ENCODE measurements around the gene ZDHHC13. TPM values are rescaled to one million over a fixed set of nuclear protein-coding genes. Genes with fewer than 3 reads are reported as not detected.

The ZDHHC13 gene
- total RNA-seq, 1 experiment from 2014 or later, result 8.3 TPM

DNA sequence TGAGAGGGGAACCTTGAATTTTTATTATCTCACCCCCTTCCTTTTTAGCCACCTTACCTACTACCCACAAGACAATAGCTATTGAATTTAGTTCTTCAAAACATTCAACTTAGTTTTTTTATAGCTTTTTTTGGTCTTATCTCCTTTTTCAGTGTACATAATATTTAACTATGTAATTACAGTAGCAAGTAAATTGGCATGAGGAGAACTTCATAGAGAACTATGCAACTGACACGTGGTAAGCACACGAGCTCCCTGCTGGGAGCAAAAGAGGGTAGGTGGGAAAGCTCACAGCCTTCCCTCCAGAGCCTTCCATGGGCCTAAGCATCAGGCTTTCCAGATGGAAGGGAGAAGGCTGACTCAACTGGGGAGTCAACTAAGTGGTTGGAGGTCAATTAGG lies 22.1 kb upstream of the ZDHHC13 start:
- Mint-ChIP-seq H3K27ac (ENCODE audit: low read depth, unreplicated experiment) (no peak overlapping the region), H3K9me3 (ENCODE audit: unreplicated experiment) (no peaks in the 10 kb centered on the region), H3K4me1 (ENCODE audit: insufficient read depth, unreplicated experiment) (peaks cover 6% of the 10 kb centered on the region), H3K27me3 (ENCODE audit: insufficient read depth, unreplicated experiment) (peaks cover 85% of the 10 kb centered on the region), H3K36me3 (ENCODE audit: insufficient read depth, unreplicated experiment) (no peaks in the 10 kb centered on the region), H3K4me3 (ENCODE audit: unreplicated experiment) (no peak overlapping the region)
- no peak for DNase-seq (ENCODE audit: unreplicated experiment)
- intact Hi-C loops (cut with micrococcal nuclease), result no loop called here
- ChIA-PET POLR2A (no interaction called here), CTCF (interaction anchor here (0.6 to 1.0 kb wide), 3 partner anchors 16 to 23 kb away, joined by 4 to 5 read pairs (median 4); no protein-coding TSS in a partner anchor)
- TF ChIP-seq, protein P1, sequence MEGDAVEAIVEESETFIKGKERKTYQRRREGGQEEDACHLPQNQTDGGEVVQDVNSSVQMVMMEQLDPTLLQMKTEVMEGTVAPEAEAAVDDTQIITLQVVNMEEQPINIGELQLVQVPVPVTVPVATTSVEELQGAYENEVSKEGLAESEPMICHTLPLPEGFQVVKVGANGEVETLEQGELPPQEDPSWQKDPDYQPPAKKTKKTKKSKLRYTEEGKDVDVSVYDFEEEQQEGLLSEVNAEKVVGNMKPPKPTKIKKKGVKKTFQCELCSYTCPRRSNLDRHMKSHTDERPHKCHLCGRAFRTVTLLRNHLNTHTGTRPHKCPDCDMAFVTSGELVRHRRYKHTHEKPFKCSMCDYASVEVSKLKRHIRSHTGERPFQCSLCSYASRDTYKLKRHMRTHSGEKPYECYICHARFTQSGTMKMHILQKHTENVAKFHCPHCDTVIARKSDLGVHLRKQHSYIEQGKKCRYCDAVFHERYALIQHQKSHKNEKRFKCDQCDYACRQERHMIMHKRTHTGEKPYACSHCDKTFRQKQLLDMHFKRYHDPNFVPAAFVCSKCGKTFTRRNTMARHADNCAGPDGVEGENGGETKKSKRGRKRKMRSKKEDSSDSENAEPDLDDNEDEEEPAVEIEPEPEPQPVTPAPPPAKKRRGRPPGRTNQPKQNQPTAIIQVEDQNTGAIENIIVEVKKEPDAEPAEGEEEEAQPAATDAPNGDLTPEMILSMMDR (IDR thresholded peaks at IDR 0.05; ENCODE audit: unreplicated experiment), result no peak
- BruUV-seq (replicated peaks), result no TSS peak

DNA sequence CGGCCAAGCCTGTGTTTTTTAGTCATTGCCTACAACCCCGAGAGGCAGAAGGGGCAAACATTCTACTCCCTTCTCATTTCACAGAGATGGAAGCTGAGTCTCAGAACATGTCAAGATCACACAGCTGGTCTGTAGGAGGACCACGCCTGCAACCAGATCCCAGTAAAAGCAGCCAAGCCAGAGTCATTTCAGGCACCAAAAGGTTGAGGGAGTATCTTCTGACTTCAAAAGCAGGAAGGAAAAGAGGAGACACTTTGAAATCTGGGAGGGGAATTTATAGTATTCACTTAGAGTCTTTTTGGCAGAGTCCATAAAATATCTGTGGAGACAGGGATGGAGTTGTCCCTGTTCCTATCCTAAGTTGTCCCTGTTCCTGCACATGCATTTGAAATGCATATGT lies 17.9 kb upstream of the ZDHHC13 start:
- intact Hi-C loops (cut with micrococcal nuclease), result no loop called here
- TF ChIP-seq, protein P1 (IDR thresholded peaks at IDR 0.05; ENCODE audit: unreplicated experiment), result no peak
- BruUV-seq (replicated peaks), result no TSS peak
- Mint-ChIP-seq H3K4me1 (ENCODE audit: insufficient read depth, unreplicated experiment) (peaks cover 9% of the 10 kb centered on the region), H3K36me3 (ENCODE audit: insufficient read depth, unreplicated experiment) (no peaks in the 10 kb centered on the region), H3K27me3 (ENCODE audit: insufficient read depth, unreplicated experiment) (peaks cover 92% of the 10 kb centered on the region), H3K9me3 (ENCODE audit: unreplicated experiment) (no peaks in the 10 kb centered on the region), H3K4me3 (ENCODE audit: unreplicated experiment) (no peak overlapping the region), H3K27ac (ENCODE audit: low read depth, unreplicated experiment) (no peak overlapping the region)
- CTCF ChIA-PET, result interaction anchor here (0.6 kb wide), 1 partner anchor 806 kb away, joined by 3 read pairs; no protein-coding TSS in a partner anchor
- POLR2A ChIA-PET, result interaction anchor here (1.0 kb wide), 1 partner anchor 133 kb away, joined by 4 read pairs; no protein-coding TSS in a partner anchor
- no peak for DNase-seq (ENCODE audit: unreplicated experiment)

DNA sequence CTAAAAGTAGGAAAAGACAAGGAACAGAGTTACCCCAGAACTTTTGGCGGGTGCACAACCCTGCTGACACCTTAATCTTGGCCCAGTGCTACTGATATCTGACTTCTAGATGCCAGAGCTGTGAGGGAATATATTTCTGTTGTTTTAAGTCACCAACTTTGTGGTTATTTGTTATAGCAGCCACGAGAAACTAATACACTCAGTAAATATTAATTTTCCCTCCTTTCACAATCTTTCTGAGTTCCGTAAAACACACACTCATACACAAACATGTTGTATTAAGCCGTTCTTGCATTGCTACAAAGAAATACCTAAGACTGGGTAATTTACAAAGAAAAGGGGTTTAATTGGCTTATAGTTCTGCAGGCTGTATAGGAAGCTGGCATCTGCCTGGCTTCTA lies 16.1 kb upstream of the ZDHHC13 start:
- ChIA-PET CTCF (interaction anchor here (0.6 to 2.1 kb wide), 6 partner anchors 9 to 1253 kb away, joined by 3 to 7 read pairs (median 4); no protein-coding TSS in a partner anchor), POLR2A (interaction anchor here (1.2 kb wide), 1 partner anchor 16 kb away, joined by 5 read pairs; the partner anchor contains the start of gene ZDHHC13)
- H3K4me1 Mint-ChIP-seq (ENCODE audit: insufficient read depth, unreplicated experiment), result peaks cover 7% of the 10 kb centered on the region
- peaks cover 94% of the 10 kb centered on the region for H3K27me3 Mint-ChIP-seq (ENCODE audit: insufficient read depth, unreplicated experiment)
- intact Hi-C loops (cut with micrococcal nuclease), result no loop called here
- H3K4me3 Mint-ChIP-seq (ENCODE audit: unreplicated experiment), result no peak overlapping the region
- TF ChIP-seq, protein P1 (IDR thresholded peaks at IDR 0.05; ENCODE audit: unreplicated experiment), result no peak
- no TSS peak for BruUV-seq (replicated peaks)
- no peak overlapping the region for H3K27ac Mint-ChIP-seq (ENCODE audit: low read depth, unreplicated experiment)
- no peaks in the 10 kb centered on the region for H3K36me3 Mint-ChIP-seq (ENCODE audit: insufficient read depth, unreplicated experiment)
- no peak for DNase-seq (ENCODE audit: unreplicated experiment)
- H3K9me3 Mint-ChIP-seq (ENCODE audit: unreplicated experiment), result no peaks in the 10 kb centered on the region

DNA sequence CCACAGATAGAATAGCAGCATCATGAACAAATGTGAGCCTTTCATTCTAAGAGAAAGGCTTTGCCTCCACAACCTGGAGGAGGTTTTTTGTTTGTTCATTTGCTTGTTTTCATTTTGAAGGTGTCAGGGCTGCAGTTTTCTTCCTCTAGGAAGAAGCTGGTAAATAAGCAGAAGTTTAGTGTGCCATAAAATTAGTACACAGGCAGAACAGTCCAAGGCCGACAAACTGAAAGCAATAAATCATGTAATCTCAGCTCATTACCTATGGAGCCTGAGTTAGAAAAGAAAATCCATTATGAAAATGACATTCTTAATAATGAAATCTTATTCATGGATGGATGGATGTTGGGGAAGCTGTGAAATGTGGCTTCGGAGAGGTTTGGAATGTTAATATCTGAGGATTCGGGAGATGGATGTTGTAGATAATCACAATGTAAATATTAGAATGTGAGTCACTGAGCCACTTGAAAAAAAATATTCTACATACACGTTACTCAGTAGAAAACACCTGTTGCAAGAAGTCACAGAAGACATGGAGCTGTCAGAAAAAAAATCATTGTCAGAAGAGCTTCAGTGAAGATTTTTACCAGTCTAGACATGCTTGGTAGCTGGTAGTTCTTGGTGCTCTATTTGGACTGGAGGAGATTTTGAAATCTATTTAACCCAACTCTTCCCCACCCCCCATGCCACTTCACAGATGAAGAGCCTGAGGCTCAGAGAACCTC lies 15.0 kb upstream of the ZDHHC13 start:
- Mint-ChIP-seq H3K4me1 (ENCODE audit: insufficient read depth, unreplicated experiment) (peaks cover 7% of the 10 kb centered on the region), H3K36me3 (ENCODE audit: insufficient read depth, unreplicated experiment) (no peaks in the 10 kb centered on the region), H3K27ac (ENCODE audit: low read depth, unreplicated experiment) (no peak overlapping the region), H3K9me3 (ENCODE audit: unreplicated experiment) (no peaks in the 10 kb centered on the region), H3K27me3 (ENCODE audit: insufficient read depth, unreplicated experiment) (peaks cover 83% of the 10 kb centered on the region), H3K4me3 (ENCODE audit: unreplicated experiment) (no peak overlapping the region)
- intact Hi-C loops (cut with micrococcal nuclease), result no loop called here
- ChIA-PET CTCF (interaction anchor here (0.6 to 2.5 kb wide), 4 partner anchors 25 to 158 kb away, joined by 3 to 7 read pairs (median 5); no protein-coding TSS in a partner anchor), POLR2A (interaction anchor here (0.9 kb wide), 2 partner anchors 20 to 21 kb away, joined by 4 to 5 read pairs; no protein-coding TSS in a partner anchor)
- TF ChIP-seq, protein P1 (IDR thresholded peaks at IDR 0.05; ENCODE audit: unreplicated experiment), result no peak
- peak; percentile 14 for DNase-seq (ENCODE audit: unreplicated experiment)
- no TSS peak for BruUV-seq (replicated peaks)

Measured in MCF 10A (cell line).